Amniotic epithelial cell (primary cell): ENCODE data around the gene TCFL5.
A peak's percentile ranks its signal among the peaks of the same experiment; 100 is the strongest.

Source experiments
- DNase-seq: peaks from one replicate; pipeline ENCODE4 v3.0.0-alpha.2; 2010; ENCODE audit warnings: low read depth

The TCFL5 gene

DNA sequence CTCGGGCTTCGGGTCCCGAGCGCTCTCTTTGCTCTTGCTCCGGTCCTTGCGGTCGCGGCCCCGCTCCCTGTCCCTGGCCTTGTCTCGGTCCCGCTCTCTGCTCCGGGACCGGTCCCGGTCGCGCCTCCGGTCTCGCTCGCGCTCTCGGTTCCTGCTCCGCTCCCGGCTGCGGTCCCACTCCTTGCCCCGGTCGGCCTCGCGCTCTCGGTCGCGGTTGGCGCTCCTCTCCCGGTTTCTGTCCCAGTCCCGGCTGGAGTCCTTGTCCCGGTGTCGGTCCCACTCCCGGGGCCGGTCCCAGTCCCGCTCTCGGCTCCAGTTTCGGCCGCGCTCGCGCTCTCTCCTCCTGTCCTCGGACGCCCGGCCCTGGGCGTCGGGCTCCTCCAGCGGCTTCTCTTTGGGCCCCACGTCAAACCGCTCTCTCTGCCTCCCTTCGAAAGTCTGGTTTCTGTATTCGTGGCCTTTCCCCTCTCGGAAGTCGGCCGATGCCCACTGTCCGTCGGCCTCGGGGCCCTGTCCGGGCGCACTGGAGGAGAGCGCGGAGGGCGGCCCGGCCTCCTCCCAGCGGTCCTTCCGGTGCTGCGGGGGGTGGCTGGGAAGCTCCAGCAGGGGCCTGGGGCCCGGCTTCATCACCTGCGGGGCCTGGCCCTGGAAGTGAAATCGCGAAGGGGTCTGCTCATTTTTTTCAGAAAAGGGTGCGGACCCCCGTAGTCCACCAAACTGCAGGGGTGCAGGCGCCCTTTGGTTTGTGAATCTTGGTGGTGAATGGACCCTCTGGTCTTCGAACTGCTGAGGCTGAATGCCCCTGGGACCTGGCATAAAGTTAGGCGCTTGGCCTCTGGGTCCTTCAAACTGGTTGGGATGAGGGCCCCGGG, 17.9 kb upstream of the TCFL5 start:
- DNase-seq: no peak

DNA sequence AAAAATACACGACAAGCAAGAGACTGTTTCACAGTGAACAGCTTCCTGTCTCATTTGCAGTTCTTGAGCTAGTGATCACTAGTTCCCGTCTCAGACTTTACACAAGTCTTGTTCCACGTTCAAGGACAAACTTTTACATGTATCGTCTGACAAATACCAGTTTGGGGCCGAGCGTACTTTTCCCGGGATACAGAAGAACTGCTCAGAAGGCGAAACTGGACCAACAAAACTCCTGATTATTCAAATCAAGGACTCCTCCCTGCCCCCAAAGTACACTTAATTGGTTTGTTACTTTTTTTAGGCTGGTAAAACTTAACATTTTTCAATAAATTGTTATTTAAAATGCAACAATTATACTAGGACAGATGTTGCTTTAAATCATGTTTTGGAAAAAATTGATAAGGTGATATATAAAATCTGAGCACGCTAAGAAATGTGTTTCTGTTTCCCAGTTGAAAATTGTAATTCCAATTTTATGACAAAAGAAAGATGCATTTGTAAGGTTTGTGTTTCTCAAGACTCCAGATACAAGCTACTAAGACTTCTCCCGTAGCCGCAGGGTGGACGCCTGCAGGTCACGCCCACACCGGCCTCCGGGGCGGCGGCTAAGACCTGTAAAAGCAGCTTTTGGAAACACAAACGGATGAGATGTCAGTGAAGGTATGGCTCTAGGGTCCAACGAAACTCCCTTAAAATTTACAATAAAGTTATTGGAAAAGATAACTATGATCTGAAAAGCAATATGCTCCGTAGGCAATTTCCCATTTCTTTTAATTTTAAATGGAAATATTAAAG, 16.8 kb upstream of the TCFL5 start:
- peak; percentile 25 for DNase-seq

DNA sequence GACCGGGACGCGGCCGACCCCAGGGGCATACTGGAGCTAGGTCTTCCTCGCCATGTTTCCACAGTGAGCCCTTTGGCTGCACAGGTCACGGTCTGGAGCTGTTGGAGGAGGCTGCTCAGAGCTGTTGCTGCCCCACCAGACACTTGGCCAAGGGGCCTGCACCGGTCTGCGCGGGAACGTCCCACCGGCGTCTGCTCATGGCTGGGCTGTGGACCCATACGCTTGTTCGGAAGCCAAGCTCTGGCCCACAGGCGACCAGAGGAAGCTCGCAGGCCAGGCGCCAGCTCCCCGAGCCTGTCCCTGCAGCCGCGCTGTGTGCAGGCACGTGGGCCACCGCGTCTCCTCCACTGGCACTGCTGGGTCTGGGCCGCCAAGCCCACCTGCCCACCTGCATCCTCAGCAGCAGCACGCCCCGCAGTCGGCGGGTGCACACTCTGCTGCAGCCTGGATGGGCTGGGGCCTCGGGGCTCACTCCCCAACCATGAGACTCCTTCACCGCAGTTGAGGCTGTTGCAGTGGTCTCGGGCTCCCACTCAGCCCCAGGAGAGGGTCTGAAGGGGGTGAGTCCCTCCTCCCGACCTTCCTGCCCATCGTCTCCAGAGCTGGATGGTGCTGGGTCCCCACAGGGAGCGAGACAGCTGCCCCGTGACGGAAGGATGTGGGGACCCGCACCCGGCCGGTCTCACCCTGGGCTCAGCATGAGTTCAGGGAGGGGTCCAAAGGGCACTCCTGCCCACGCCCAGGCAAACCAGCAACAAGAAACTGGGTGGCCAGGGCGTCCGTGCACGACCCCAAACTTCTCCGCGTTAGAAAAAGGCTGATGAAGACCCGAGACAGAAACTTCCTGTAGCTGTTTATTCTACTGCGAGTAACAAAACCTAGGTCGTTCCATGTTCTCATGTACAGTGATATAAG, 15.5 kb upstream of the TCFL5 start:
- DNase-seq: no peak

DNA sequence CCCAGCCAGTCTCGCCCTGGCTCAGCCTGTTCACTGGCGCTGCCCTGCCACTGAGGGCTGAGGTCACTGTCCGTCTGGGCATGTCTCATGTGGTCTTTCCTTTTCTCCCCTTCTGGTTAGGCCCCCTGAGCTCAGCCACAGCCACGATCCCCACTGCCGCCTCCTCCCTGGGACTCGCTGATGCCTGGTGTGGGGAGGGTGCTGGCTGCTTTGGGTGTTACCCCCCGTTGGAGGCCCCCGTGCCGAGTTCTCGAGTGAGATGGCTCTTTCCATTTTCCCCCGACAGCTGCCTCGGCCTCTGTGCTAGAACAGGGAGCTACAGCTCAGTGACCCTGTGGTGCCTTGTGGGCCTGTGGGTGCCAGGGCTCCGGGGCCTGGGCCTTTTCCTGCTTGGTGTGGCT, 14.9 kb upstream of the TCFL5 start:
- DNase-seq: no peak

DNA sequence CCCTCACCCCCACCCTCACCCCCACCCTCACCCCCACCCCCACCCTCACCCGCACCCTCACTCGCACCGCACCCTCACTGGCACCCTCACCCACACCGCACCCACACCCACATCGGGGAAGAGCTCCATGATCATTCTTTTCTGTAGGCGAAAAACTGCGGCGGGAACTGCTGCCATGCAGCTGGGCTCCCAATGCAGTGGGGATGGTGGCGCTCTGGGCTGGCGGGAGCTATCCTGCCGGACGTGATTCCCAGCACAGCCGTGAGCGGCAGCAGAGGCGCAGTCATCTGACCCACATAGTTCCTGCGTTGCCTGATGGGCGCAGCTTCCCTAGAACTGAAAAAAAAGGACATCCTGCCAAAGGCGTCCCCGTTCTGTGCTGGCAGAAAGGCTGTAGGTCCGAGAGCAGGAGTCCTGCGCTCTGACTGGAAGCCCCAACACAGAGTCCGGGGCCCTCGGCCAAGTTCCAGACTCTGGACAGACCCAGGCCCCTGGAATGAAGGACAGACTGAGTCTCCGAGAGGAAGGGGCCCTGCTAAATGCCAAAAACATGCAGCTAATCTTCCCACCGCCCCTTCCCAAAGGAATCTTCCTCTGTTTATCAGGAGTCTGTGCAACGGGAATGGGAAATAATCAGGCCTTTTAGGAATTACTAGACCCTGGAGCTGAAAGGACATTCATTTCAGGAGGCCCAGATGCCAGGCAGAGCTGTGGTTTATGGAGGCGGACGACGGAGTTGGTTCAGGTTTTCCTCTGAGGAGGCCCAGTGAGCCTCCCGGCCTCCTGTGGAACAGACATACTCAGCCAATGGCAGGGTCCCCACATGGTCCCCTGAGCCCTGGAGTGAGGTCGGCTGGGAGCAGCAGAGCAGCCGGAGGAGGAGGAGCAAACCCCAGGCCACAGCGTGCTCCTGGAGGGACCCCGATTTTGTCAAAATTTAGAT, 14.1 kb upstream of the TCFL5 start:
- peak; percentile 87 for DNase-seq

DNA sequence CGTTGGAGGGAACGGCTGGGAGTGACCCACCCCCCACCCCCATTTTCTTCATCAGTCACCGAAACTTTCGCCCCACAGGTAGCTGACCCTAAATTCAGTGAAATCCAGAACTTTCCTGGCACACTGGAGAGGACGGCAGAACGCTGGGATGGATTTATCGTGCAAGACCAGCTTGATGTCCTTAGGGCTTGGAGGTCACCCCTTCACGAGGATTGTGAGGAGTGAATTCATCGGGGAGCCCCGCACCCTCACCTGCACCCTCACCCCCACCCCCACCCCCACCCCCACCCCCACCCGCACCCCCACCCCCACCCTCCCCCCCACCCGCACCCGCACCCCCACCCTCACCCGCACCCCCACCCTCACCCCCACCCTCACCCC, 13.3 kb upstream of the TCFL5 start:
- no peak for DNase-seq

DNA sequence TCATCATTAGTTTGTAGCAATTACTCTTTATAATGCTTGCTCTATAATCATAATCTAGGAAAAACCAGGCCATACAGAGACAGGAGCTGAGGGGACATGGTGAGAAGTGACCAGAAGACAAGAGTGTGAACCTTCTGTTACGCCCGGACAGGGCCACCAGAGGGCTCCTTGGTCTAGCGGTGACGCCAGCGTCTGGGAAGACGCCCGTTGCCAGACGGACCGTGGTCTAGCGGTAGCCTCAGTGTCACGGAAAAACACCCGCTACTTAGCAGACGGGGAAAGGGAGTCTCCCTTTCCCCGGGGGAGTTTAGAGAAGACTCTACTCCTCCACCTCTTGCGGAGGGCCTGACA, 12.0 kb upstream of the TCFL5 start:
- peak; percentile 69 for DNase-seq

DNA sequence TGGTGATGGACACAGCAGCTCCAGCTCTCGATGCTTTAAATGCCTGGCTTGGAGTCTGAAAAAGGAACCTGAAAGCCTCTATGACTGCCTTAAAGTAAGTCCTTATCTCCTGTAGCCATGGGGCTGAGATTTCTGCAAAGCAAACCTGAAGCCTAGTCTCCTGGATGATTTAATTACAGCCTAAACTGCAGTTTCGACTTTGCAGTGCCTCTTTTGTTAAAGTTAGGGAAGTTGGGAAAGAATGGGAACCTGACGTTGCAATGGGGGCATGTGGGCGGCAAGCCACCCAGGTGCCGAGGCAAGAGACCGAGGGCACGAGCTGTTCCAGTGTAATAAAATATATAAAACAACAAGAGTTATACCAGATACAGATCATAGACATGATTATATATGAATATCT, 11.7 kb upstream of the TCFL5 start:
- no peak for DNase-seq

DNA sequence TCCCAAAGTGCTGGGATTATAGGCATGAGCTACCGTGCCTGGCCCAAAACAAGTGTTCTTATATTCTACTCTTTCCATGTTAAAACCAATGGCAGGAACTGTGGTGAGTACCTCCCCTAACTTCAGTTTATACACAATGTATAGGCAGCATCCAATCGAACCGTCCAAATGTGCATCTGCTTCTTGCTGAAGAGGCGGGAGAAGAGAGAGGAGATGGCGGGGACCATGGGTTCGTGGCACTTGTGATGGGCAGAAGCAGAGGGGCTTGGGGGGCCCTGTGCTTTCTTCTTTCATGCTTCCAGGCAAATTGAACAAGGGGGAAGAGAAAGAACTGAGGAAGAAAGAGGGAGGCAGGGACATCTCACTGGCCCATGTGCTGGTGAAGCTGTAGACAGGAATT, 11.2 kb upstream of the TCFL5 start:
- no peak for DNase-seq

DNA sequence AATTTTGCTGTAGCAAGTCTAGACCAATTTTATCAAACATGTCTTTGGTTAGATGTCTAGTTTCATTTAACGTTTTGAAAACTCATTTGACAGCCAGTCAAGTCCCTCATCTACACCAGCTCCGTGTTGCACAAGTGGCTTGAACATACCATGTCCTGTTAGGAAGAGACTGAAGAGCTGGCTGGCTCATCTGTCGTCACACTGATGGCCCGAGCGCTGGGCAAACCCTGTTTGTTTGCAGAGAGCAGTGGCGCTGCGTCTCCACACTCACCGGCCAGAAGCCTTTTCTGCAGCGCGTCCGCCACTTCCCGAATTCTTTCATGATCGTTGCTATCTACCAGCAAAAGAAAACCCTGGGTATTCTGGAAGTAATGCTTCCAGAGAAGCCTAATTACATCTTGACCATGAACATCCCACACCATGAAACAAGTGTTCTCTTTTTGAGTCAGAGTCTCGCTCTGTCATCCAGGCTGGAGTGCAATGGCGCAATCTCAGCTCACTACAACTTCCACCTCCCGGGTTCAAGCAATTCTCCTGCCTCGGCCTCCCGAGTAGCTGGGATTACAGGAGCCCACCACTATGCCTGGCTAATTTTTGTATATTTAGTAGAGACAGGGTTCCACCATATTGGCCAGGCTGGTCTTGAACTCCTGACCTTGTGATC, 10.7 kb upstream of the TCFL5 start:
- DNase-seq: peak; percentile 12

DNA sequence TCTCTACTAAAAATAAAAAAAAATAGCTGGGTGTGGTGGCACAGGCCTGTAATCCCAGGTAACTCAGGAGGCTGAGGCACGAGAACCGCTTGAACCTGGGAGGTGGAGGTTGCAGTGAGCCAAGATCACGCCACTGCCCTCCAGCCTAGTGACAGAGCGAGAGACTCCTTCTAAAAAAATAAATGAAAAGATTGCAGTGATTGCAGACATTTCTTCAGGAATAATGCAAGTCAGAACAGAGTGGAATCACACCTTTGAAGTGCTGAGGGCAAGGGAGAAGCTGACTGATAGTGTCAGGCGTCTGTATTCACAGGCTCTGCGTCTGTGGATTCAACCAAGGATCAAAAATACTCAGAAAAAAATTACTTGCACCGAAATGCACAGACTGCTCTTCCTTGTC, 2.6 kb upstream of the TCFL5 start:
- DNase-seq: no peak

DNA sequence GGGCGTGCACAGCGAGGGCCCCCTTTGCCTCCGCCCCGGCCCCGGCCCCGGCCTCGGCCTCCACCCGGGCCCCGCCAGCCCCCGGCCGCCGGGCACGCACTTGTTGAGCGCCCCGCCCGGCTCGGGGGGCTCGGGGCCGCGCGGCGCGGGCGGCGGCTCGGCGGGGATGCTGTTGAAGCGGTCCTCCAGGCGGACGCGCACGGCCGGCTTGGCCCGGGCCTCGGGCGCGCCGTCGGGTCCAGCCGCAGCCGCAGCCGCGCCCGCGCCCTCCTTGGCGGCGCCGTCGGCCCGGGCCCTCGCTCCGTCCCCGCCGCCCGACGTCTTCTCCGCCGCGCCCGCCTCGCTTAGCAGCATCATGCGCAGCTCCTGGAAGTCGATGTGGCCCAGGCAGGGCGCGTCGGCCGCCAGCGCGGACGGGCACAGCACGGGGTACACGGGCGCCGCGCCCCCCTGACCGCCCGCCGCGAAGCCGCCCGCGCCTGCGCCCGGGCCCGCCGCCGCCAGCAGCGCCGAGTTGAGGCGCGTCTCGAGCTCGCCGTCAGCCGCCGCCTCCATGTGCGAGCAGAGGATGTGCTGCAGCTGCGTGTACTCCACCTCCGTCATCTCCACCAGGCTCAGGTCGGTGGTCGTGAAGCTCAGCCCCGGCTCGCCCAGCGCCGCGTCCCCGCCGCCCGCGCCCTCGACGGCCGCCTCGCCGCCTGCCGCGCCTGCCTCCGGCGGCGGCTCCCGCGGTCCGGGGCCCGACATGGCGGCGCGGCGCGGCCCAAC, 514 bp downstream of the TCFL5 start:
- DNase-seq: no peak

DNA sequence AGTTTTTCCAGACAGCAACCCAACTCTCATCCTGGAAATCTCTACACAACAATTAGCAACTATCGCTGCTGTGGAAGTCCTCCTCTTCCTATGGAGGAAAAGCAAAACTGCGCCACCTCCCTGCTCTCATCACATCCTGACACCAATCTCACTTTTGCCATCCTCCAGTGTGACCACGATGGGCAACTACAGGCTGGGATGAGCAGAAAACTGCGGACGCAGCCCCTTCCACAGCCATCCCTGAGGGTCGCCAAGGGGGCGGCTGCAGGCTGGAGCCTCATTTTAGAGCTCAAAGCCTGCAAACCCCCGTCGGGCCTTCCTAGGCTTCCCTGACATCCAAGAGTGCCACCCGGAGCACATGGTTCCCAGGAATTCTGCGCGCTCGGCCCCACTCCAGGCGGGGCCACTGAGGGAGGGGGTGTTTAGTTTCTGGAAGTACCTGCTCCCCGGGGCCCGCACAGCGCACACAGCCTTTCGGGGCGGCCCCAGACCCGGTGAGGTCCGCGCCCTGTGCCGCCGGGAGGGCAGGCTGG, 1.2 kb downstream of the TCFL5 start:
- peak; percentile 39 for DNase-seq

DNA sequence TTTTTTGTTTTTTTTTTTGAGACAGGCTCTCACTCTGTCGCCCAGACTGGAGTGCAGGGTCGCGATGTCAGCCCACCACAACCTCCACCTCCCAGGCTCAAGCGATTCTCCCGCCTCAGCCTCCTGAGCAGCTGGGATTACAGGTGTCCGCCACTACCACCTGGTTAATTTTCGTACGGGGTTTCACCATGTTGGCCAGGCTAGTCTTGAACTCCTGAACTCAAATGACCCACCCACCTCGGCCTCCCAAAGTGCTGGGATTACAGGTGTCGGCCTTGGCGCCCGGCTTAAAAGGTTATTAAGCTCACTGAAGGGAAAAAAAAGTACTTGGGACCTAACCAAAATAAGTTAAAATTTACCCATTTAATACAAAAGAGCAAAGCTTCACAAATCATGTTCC, 1.9 kb downstream of the TCFL5 start:
- DNase-seq: no peak

DNA sequence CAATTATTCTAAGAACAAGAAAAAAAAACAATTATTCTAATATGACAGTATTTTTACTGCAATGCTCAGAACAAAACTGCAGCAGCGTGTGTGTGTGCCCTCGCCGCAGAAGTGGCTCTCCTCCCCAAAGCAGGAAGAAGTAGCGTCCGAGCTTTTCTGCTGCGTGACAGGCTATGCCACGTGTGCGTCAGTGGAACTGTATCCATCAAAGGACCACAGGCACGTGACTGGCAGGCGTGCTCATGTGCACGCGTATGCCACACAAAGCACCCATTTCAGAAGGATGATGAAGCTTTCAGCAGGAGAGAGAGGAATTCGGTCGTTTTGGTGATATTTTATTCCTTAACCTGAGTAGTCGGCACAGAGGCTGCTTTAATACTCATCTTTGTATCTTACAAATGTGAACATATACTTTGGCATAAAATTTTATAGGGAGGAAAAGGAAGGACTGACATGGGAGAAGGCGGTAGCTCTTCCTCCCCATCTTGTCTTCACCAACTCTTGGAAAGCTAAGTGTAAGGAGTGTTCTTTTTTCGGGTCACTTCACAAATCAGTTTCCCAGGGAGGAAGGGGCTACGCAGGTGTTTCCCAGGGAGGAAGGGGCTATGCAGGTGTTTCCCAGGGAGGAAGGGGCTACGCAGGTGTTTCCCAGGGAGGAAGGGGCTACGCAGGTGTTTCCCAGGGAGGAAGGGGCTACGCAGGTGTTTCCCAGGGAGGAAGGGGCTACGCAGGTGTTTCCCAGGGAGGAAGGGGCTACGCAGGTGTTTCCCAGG, 3.4 kb downstream of the TCFL5 start:
- no peak for DNase-seq

DNA sequence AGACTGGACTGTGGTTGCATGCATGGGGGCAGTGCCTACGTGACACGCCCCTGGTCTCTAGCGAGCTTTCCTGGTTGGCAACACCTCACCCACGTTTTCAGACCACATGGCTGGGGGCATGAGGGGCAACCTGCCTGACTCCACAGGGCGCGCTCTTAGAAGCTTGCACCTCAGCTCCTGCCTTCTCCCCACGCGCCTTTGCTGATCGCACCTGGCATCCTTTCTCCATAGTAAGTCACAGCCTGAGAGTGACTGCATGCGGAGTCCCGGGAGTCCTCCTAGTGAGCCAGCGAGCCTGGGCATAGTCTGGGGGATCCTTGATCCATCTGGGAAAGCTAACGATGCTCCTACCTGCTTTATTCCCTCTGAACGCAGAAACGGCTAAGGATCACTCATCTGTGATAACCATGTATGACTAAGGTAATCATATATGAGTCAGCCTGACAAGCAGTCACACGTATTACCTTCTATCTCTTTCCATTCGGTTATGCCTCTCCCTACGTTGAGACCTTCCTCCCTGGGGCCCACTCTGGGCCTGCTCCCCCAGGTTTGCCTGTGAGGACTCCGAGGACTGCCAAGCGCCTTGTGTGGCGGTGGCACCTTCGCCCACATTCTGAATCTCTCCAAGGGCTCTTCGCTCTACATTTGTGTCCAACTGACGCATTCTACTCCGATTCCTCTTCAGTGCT, 4.5 kb downstream of the TCFL5 start:
- no peak for DNase-seq

DNA sequence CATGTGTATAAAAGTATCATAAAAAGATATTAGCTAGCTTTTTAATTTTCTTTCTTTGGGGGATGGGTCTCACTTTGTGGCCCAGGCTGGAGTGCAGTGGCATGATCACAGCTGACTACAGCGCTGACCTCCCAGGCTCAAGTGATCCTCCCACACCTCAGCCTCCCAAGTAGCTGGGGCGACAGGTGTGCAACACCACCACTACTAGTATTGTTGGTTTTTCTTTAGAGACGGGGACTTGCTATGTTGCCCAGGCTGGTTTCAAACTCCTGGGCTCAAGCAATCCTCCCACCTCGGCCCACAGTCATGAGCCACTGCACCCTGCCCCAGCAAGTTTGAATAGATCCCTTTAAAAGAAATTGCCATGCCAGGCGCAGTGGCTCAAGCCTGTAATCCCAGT, 6.5 kb downstream of the TCFL5 start:
- DNase-seq: no peak

DNA sequence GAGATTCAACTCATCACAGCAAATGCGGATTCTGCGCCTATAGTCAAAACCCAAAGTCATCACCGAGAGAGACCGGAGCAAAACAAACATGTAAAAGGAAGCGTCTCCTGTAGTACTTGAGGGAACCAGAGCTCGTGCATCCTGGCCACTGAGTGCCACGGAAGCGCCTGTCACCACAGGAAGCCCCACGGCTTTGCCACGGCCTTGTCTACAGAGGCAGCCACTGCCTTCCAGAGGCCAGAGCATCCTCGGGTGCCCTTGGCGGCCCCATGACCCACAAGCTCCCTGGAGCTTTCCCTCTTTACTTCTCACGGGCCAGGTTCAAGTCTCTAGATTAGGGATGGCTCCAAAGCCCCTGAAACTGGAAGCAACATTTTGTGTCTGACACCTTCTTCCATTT, 7.5 kb downstream of the TCFL5 start:
- no peak for DNase-seq
